ENCODE results near the gene KIF16B. TPM values are rescaled to one million over a fixed set of nuclear protein-coding genes. Genes with fewer than 3 reads are reported as not detected.

The KIF16B gene
- total and polyA plus RNA-seq, 2 of the 13 experiments (the other 11 are each of a cell fraction or from before 2014, with no cell fraction given) = 6.9 to 18.0 TPM

GRCh38 chr20:16574656-16575355 is 1.6 kb upstream of the KIF16B start (continued):
- TF ChIP-seq ZNF574 (CRISPR knock-in tag; IDR thresholded peaks at IDR 0.05) (peak; percentile 86), ZNF296 (CRISPR knock-in tag; conservative IDR thresholded peaks at IDR 0.05) (no peak), ATF5 (CRISPR knock-in tag; IDR thresholded peaks at IDR 0.05; ENCODE audit: low read depth) (peak; percentile 27; the same call in 1 of the 2 replicates), ZNF275 (CRISPR knock-in tag; IDR thresholded peaks at IDR 0.05; ENCODE audit: borderline replicate concordance) (no peak), ZNF282 (IDR thresholded peaks at IDR 0.05; ENCODE audit: partially characterized antibody) (no peak), ETV6 (CRISPR knock-in tag; conservative IDR thresholded peaks at IDR 0.05) (no peak), ZNF430 (CRISPR knock-in tag; IDR thresholded peaks at IDR 0.05) (peak; percentile 72), SRSF1 (optimal IDR thresholded peaks at IDR 0.05; ENCODE audit: low read depth, low read length) (peak; percentile 59), SP4 (CRISPR knock-in tag; IDR thresholded peaks at IDR 0.05) (no peak), SRSF9 (IDR thresholded peaks at IDR 0.05; ENCODE audit: borderline replicate concordance, insufficient read depth, low read depth, low read length, poor library complexity, severe bottlenecking) (no peak), SRY (CRISPR knock-in tag; IDR thresholded peaks at IDR 0.05) (no peak), ZNF616 (CRISPR knock-in tag; IDR thresholded peaks at IDR 0.05; ENCODE audit: low read depth) (no peak), ZNF318 (CRISPR knock-in tag; IDR thresholded peaks at IDR 0.05) (no peak), REXO4 (CRISPR knock-in tag; IDR thresholded peaks at IDR 0.05; ENCODE audit: borderline replicate concordance) (no peak), RFX5 (IDR thresholded peaks at IDR 0.05; ENCODE audit: low read depth, low read length) (peak; percentile 56; the same call in 1 of the 2 replicates), KDM2A (CRISPR knock-in tag; IDR thresholded peaks at IDR 0.05; ENCODE audit: borderline replicate concordance, low read depth) (peak; percentile 93)
